DMS 273 treated with DMSO at 0.1 percent for 48 hours (cell line): ENCODE measurements around the gene ALDH7A1.
"Not testable (repeated sequence)": the region's sequence is repeated elsewhere in the genome, so short reads cannot be mapped to it uniquely, and the experiment has no call there.

Source experiments
- DNase-seq: peaks from one replicate; lab custom pipeline; 2025; lab: John Stamatoyannopoulos, UW

The ALDH7A1 gene

GRCh38 chr5:126535856-126536545, 59.0 kb downstream of the ALDH7A1 start:
- no peak for DNase-seq

- DNase-seq: no peak
These were observed 60.5 kb downstream of the ALDH7A1 start for GRCh38 chr5:126534553-126534952.

- DNase-seq: no peak
These were observed 63.4 kb downstream of the ALDH7A1 start for GRCh38 chr5:126531543-126532120.

GRCh38 chr5:126527892-126528291, 67.1 kb downstream of the ALDH7A1 start:
- no peak for DNase-seq

- no peak for DNase-seq
These were observed 67.9 kb downstream of the ALDH7A1 start for GRCh38 chr5:126527158-126527557.

- DNase-seq: no peak
These were observed 68.5 kb downstream of the ALDH7A1 start for GRCh38 chr5:126526493-126526892.

GRCh38 chr5:126525630-126526245, 69.3 kb downstream of the ALDH7A1 start:
- no peak for DNase-seq

- DNase-seq: no peak
These were observed 71.1 kb downstream of the ALDH7A1 start for GRCh38 chr5:126523818-126524510.

- DNase-seq: no peak
These were observed 73.9 kb downstream of the ALDH7A1 start for GRCh38 chr5:126521130-126521529.

- DNase-seq: no peak
These were observed 74.4 kb downstream of the ALDH7A1 start for GRCh38 chr5:126520593-126520953.

- no peak for DNase-seq
These were observed 75.1 kb downstream of the ALDH7A1 start for GRCh38 chr5:126519637-126520592.

- DNase-seq: not testable (repeated sequence)
These were observed 75.8 kb downstream of the ALDH7A1 start for GRCh38 chr5:126519223-126519622.

- DNase-seq: no peak
These were observed 78.2 kb downstream of the ALDH7A1 start for GRCh38 chr5:126516852-126517251.

GRCh38 chr5:126516133-126516532, 78.9 kb downstream of the ALDH7A1 start:
- no peak for DNase-seq

GRCh38 chr5:126515337-126515736, 79.7 kb downstream of the ALDH7A1 start:
- no peak for DNase-seq

GRCh38 chr5:126514558-126515141, 80.4 kb downstream of the ALDH7A1 start:
- DNase-seq: no peak

GRCh38 chr5:126514131-126514557, 80.9 kb downstream of the ALDH7A1 start:
- DNase-seq: no peak

GRCh38 chr5:126513703-126514102, 81.3 kb downstream of the ALDH7A1 start:
- DNase-seq: no peak

GRCh38 chr5:126513302-126513701, 81.7 kb downstream of the ALDH7A1 start:
- DNase-seq: no peak

- DNase-seq: no peak
These were observed 82.6 kb downstream of the ALDH7A1 start for GRCh38 chr5:126512451-126512850.

GRCh38 chr5:126511961-126512360, 83.1 kb downstream of the ALDH7A1 start:
- no peak for DNase-seq
